T-helper 2 cell treated with Interferon-gamma antibody and Interleukin-4, amounts not matched to agents 100 ng/mL and 5 ng/mL, for 36 hours (primary cell): ENCODE data around the gene ACOX1. TPM values are rescaled to one million over a fixed set of nuclear protein-coding genes. Genes with fewer than 3 reads are reported as not detected.
"Not testable (repeated sequence)": the region's sequence is repeated elsewhere in the genome, so short reads cannot be mapped to it uniquely, and the experiment has no call there.

Experiments used
- intact Hi-C: fragments of 100-400 bp; cut with micrococcal nuclease; formaldehyde crosslinking; loops from one replicate; pipeline ENCODE4 v1.15.1; 2023
- total RNA-seq: library from RNA; stranded (reverse); gene quantifications from 2 replicates; pipeline ENCODE4 v1.2.3, GENCODE V29; 2022

ACOX1 gene
- total RNA-seq, 1 donor from 2014 or later: 29.0 TPM

DNA sequence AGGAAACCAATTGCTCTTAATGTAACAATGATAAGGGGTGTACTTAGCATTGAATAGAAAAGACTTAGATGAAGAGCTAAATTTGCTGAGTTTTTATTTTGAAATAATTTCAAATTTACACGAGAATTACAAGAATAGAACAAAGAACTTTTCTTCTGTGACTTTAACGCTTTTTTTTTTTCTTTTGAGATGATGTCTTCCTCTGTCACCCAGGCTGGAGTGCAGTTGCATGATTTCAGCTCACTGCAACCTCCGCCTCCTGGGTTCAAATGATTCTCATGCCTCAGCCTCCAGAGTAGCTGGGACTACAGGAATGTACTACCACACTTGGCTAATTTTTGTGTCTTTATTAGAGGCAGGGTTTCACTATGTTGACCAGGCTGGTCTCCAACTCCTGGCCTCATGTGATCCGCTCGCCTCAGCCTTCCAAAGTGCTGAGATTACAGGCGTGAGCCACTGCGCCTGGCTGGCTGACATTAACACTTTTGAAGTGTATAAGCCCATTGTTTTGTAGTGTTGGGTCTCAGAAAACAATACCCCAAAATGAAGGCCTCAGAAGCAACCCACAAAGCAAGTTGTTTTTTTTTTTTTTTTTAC is 2.2 kb upstream of the ACOX1 start:
- intact Hi-C loops: no loop called here

DNA sequence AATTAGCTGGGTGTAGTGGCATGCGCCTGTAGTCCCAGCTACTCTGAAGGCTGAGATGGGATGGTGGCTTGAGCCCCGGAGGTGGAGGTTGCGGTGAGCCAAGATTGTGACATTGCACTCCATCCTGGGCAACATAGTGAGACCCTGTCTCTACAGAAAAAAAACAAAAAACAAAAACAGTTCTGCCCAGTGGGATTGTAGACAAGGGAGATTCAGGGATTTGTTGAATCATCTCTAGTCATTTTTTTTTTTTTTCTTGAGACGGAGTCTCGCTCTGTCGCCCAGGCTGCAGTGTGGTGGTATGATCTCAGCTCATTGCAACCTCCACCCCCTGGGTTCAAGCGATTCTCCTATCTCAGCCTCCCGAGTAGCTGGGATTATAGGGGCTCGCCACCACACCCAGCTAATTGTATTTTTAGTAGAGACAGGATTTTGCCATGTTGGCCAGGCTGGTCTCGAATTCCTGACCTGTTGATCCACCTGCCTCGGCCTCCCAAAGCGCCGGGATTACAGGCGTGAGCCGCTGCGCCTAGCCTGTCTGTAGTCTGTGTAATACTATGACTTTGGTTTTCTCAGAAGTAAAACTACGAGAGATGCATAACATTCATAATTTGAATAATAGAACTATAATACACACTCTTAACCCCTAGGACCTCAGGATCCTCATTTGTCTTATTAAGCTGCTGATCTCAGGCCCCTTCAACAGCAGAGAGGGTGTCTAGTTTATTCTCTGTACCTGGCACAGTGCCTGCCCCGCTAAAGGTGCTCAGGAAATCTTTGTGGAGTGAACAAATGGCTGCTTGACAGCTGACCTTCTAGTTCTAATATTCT is 1.4 kb upstream of the ACOX1 start:
- intact Hi-C loops: no loop called here

DNA sequence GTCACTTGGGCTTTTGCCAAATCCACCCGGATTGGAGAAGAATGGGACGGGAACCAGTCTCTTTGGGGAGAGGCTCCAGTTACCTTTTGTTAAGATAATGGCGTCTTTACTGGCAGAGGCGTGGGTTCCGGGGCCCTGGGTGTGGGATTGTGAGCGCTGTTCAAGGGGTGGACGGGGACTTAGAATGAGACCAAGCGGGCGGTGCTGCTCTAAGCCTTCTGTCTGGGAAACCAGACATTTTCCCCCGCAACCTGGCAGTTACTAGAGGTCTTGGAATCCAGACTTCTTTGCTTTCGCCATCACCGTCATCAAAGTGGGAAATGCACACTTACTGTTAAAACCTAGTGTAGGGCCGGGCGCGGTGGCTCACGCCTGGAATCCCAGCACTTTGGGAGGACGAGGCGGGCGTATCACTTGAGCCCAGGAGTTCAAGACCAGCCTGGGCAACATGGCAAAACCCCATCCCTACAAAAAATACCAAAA is 780 bp upstream of the ACOX1 start:
- intact Hi-C loops: loop anchor here (1.0 kb wide), 3 partner anchors 38 to 93 kb away; partner anchors contain the start of genes FBF1 and SRP68

DNA sequence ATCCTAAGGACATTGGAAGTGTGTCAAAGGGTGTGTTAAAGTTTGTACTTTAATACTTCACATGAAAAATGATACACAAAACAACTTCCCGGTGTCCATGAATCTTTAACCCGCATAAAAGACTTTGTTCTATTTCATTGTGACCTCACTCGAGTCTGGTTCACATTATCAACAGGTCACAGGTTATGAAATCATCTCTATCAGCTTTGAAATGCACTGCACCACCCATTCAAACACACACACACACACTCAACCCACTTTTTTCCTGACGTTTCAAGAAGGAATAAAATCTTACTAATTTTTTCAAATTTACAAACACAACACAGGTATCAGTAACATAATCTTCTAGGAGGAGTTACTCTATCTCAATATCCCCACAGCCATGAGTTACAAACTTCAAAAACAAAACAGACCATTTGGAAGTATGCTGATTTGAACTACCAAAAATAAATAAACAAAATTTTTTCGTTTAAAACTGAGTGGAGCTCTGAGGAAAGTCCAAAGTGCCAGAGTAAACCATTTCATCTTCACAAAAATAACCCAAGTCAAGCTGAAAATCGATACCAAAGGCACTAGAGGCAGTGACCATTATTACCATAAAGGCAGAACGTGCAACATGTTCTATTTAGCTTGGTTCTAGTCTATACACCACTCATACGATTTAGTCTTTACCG is 2.7 kb downstream of the ACOX1 start:
- intact Hi-C loops: no loop called here

DNA sequence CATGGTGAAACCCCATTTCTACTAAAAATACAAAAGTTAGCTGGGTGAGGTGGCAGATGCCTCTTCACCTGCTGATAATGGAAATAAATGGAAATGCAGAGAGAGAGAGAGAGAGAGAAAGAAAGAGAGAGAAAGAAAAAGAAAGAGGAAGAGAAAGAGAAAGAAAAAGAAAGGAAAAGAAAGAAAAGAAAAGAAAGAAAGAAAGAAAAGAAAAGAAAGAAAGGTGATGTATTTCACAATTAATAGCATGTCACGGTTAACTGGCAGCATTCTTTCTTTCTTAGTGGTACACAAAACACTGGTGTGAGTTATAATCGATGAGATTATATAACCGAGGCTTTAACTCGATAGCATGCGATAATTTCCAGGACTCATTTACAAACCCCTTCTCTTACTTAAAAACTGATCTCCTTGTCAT is 3.2 kb downstream of the ACOX1 start:
- intact Hi-C loops: no loop called here

DNA sequence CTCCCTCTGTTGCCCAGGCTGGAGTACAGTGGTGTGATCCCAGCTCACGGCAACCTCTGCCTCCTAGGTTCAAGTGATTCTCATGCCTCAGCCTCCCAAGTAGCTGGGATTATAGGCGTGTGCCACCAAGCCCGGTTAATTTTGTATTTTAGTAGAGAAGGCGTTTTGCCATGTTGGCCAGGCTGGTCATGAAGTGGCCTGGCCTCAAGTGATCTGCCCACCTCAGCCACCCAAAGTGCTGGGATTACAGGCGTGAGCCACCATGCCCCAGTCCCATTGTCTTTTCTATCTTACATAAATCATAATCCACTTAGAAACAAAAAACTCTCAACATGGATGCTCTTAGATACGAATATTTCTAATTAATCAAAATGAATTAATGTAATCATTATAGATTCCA is 3.8 kb downstream of the ACOX1 start:
- intact Hi-C loops: not testable (repeated sequence)

DNA sequence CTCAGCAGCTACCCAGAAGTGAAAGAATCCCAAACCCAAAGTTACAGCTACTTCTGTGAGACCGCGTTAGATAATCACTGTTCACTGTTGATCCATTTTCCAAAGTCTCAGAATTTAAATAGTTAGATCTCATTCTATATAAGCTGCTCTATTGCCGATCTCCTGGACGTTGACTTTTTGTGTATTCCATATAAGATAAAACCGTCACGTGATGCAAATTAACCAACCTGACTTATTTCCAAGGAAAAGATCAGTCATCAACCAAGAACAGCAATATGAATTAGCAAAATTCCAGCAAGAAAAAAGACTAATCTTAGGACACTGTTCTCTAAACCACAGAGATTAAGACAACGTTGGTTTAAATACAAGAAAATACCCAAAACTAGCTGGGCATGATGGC is 8.3 kb downstream of the ACOX1 start:
- intact Hi-C loops: no loop called here

DNA sequence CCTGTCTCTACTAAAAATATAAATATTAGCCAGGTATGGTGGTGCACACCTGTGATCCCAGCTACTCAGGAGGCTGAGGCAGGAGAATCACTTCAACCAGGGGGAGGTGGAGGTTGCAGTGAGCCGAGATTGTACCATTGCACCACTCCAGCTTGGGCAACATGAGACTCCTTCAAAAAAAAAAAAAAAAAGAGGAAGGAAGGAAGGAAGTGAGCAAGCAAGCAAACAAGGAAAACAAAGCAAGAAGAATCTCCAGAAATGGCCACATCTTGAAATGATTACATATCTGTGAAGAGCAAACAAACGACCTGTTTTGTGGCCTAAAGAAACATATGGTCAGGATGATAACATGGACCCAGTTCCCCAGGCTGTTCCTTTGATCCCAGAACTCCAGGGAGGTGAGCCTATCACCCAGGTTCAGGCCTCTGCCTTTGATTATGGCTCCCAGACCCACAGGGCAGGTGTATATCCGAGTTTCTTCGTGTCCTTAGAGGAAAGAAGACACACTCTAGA is 8.9 kb downstream of the ACOX1 start:
- intact Hi-C loops: no loop called here

DNA sequence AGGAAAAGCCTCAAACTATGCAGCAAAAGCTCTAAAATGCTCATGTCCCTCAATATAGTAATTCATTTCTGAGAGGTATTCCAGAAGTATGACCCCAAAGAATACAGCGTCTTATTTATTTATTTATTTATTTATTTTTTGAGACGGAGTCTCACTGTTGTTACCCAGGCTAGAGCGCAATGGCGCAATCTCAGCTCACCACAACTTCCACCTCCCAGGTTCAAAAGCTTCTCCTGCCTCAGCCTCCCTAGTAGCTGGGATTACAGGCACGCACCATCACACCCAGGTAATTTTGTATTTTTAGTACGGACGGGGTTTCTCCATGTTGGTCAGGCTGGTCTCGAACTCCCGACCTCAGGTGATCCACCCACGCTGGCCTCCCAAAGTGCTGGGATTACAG is 9.9 kb downstream of the ACOX1 start:
- intact Hi-C loops: not testable (repeated sequence)

DNA sequence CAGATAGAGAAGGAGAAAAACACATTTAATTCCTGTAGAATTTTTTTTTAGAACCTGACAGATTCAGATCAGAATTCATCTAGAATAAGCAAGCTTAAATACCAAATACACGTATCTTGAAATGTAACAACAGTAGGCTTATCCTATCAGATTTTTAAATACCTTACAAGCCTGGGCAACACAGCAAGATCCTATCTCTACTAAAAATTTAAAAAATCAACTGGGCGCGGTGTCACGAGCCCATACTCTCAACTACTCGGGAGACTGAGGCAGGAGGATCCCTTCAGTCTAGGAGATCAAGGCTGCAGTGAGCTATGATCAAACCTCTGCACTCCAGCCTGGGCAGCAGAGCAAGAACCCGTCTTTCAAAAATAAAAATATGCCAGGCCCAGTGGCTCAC is 13.5 kb downstream of the ACOX1 start:
- intact Hi-C loops: no loop called here

DNA sequence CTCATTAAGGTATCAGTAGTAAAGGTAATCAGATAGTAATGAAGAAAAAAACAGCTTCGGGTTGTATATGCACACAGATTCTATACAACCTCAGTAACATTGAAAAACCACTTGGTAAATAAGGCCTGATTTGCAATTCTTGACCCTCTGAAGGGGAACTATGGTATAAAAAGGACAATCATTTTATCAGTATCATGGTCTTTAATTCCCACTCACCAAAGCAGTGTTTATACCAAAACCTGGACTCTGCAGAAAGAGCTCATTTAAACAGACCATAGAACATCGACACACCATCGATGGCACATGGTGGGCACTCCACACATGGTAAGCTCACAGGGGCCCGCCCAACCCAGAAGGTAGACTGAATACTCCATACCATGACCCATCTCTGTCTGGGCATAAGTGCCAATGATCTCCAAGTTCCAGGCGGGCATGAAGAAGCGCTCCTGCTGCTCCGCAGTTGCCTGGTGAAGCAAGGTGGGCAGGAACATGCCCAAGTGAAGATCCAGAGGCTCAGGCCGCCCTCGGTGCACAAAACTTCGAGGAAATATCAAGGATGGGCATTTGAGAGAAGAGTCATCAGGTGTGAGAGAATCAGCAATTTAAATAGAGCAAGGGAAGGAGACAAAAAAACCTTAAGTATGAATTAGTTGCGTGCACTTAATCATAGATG is 19.0 kb downstream of the ACOX1 start:
- intact Hi-C loops: no loop called here

DNA sequence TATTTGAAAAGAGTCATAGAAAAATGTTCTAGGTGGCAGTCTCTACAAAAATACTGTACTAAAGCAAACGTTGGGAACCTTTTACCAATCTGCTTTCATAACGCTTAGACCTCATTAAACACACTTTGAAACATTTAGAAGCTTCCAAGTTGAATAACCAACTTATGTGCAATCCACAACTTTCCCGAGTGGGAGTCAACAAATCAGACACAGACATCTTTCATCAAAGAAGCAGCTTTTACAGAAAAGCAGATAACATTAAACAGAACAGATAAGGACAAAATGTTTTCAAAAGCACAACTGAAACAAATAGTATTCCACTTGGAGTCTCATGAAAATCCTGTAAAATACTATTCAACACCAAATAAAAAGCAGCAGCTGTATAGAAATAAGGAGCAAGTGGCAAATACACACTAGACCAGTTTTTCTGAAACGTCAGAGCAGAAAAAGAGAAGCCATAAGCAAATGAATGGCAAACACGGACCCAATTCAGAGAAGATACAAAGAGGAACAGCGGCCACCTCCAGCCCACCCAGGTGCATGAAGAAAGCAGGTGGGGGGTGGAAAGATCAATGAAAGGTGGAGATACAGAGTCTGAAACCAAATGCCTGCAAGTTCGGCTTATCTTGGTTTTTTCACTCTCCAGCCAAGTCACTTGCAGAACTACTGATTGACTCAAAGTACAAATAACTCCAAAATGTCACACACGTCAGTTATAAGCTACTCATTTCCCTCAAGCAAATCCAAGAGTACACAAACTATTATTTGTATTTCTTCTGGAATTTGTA is 19.7 kb downstream of the ACOX1 start:
- intact Hi-C loops: no loop called here

DNA sequence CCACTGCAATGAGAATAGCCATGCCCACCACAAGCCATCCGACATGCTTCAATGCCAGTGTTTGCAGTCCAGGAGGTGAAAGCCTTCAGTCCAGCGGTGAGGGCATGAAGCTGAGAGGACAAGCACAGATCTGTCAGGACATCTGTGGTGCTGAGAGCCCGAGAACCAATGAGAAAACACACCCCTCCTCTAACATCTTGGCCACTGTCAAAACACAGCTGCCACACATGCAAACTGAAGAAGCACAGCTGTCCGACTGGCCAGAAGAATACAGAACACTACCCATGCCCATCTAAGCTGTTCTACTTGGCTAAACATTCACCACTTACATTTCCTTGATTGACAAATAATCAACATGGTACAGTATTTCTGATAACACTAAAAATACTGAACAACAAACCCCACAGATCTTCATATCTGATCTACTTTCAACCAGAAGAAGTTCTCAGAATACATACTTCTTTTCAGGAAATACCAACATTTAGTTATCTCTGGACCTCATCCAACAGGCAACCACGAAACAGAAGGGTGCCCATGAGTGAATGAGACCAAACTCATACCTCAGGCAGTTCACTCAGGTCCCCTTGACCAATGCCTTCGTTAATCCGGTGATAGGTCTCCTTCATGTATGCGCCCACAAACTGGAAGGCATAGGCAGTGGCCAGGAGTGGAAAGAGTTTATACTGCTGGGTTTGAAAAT is 28.0 kb downstream of the ACOX1 start:
- intact Hi-C loops: no loop called here

DNA sequence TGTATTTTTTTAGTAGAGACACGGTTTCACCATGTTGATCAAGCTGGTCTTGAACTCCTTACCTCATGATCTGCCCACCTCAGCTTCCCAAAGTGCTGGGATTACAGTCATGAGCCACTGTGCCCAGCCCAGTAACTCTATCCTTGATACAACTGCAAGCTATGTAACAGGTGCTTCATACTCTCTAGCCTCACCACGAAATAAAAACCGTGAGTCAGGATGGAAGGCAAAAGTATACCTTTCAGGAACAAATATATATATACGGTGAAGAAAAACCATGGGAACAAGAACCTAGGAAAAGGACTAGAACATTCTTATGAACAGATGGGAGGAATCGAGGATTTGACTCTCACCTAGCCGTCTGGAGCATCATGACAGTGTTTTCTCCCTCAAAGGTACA is 28.5 kb downstream of the ACOX1 start:
- intact Hi-C loops: no loop called here

DNA sequence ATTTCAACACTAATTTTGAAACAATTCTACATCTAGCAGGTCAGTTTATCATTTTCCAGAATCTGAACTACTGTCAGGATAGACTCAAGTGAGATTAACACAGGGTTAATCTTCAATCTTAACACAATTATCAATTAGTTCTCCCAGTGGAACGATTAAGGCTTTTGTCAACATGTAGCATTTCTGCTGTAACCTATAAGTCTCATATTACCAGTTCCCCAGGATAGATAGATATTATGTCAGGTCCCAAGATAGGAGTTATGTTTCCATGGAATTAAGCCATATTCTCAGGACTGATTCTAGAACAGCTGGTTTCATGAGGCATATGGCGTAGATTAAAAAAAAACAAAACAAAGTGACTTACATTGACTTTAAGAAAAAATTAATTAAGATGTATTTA is 33.8 kb downstream of the ACOX1 start:
- intact Hi-C loops: no loop called here

DNA sequence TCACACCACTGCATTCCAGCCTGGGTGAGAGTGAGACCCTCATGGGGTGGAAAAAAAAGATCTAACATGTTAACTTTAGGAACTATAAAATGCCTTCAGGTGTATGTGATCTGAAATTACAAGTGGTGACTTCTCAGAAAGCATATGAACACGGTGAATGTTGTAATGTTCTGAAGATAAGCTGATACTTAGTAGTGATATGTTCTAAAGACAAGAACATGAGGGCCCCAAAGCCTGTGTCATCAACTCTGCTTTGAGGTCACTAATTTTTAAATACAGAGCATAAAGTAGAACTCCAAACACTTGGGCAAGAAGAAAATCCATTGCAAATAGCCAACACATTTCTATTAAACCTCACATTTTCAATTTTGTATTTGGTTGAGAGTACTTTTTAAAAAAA is 35.5 kb downstream of the ACOX1 start:
- intact Hi-C loops: no loop called here

DNA sequence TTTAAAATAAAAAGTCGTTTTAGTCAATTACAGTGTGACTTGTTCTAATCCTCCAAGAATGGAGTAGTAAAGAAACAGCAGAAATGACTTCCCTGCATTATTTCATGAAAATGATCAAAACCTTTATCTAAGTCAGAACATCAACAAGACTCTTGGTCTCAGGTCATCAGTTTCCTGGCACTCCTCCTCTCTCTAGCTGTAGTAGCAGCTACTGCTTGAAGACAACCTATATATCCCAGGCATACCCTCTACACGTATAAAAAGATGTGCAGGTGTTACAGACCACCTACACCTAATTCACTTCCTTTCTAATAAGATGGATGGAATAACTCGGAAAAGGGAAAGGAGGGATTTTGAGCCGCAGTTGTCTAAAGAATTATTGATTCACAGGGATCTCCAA is 36.5 kb downstream of the ACOX1 start:
- intact Hi-C loops: no loop called here

DNA sequence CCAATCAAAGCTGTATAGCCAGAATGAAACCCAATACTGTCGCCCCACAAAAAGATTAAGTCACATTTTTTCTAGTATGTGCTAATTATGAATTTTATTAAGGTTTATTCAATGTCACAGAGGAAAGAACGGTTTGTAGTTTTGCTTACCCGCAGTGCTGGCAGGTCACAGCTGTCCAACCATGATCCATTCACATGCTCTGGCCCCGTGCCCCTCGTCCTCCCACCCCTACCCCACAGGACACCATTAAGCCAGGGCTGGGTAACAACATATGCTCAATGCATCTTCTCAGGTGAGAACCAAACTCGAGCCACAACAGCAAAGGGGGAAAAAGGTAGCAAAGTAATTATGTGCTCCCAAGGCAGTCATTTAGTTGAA is 37.5 kb downstream of the ACOX1 start:
- intact Hi-C loops: loop anchor here (1.0 to 2.0 kb wide), 2 partner anchors 37 to 38 kb away; partner anchors contain the start of genes ACOX1, MRPL38 and TEN1

DNA sequence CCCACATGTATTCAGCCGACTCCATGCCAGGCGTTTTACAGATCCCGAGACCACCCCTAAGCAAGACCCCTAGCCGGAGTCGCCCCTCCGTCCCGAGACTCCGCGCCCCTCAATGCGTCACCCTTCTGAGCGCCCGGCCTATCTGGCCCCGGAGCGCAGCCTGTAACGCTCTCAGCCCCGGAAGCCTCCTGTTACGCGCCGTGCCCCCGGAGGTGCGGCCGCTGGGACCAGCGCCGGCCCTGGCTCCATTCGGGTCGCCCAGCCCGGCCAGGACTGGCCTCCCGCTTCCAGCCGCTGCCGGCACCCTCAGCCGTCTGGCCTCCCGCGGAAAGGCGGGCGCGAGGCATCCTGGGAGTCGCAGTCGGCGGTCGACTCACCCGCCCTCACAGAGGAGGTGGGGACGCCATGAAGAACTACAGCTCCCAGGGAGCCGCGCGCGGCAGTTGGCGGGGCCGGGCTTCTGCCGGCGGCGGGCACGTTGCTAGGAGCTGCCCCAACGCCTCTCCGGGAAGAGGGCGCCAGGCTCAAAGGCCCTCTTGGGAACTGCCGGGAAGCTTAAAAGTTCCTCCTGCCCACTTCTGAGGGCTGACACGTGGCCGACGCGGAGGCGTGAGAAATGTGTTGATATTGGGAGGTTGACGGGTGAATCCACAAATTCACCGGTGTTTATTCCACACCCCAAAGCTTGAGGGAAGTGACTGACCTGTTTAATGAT is 38.1 kb downstream of the ACOX1 start, which contains the start of gene FBF1:
FBF1 (minus strand) TSS at position 316 of the 715 bp plus-strand sequence. CDS start 2,893 bp downstream, outside the sequence.
- intact Hi-C loops: loop anchor here (1.0 to 2.0 kb wide), 2 partner anchors 36 to 38 kb away; partner anchors contain the start of genes ACOX1, MRPL38 and TEN1
